ENCODE data around the gene GABBR1. TPM values are rescaled to one million over a fixed set of nuclear protein-coding genes. Genes with fewer than 3 reads are reported as not detected.

The GABBR1 gene
- polyA plus RNA-seq, 1 experiment = 16.3 TPM

GRCh38 chr6:29610540-29610939 lies 22.4 kb downstream of the GABBR1 start:
- POLR2A ChIA-PET = no interaction called here
- peaks cover 33% of the 10 kb centered on the region for H3K36me3 ChIP-seq (ENCODE audit: control insufficient read depth, insufficient read depth, low read length)
- CTCF ChIA-PET = interaction anchor here (1.0 to 1.4 kb wide), 2 partner anchors 10 to 15 kb away, joined by 3 to 4 read pairs; no protein-coding TSS in a partner anchor
- no peak for DNase-seq (ENCODE audit: low read depth)
- no peak overlapping the region for H3K4me3 ChIP-seq (ENCODE audit: low read depth, low read length)
- H3K27me3 ChIP-seq (ENCODE audit: control insufficient read depth, insufficient read depth, low read length) = no peaks in the 10 kb centered on the region
- TF ChIP-seq, protein P1, sequence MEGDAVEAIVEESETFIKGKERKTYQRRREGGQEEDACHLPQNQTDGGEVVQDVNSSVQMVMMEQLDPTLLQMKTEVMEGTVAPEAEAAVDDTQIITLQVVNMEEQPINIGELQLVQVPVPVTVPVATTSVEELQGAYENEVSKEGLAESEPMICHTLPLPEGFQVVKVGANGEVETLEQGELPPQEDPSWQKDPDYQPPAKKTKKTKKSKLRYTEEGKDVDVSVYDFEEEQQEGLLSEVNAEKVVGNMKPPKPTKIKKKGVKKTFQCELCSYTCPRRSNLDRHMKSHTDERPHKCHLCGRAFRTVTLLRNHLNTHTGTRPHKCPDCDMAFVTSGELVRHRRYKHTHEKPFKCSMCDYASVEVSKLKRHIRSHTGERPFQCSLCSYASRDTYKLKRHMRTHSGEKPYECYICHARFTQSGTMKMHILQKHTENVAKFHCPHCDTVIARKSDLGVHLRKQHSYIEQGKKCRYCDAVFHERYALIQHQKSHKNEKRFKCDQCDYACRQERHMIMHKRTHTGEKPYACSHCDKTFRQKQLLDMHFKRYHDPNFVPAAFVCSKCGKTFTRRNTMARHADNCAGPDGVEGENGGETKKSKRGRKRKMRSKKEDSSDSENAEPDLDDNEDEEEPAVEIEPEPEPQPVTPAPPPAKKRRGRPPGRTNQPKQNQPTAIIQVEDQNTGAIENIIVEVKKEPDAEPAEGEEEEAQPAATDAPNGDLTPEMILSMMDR (IDR thresholded peaks at IDR 0.05; ENCODE audit: insufficient read depth, low read depth, low read length) = no peak

DNA sequence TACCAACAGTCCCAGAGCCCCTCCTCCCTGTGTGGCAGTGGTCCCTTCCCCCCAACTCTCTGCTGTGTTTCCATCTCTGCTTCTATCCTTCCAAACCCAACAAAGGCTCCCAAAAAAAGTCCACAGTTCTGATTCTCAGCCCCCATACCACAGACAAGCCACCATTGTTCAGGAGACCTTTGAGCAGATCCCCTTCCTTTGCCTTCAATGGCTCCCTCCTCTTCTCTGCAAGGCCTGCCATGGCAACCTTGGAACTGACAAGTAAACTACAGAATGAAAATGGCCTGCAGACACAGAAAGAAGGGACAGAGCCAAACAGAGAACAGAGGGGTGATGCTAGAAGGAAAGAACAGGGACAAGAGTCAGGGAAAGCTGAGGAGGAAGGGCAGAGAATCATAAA lies 24.9 kb downstream of the GABBR1 start:
- H3K36me3 ChIP-seq (ENCODE audit: control insufficient read depth, insufficient read depth, low read length) = peaks cover 39% of the 10 kb centered on the region
- H3K4me3 ChIP-seq (ENCODE audit: low read depth, low read length) = no peak overlapping the region
- POLR2A ChIA-PET = no interaction called here
- TF ChIP-seq, protein P1 (IDR thresholded peaks at IDR 0.05; ENCODE audit: insufficient read depth, low read depth, low read length) = no peak
- DNase-seq (ENCODE audit: low read depth) = no peak
- CTCF ChIA-PET = interaction anchor here (0.9 kb wide), 1 partner anchor 19 kb away, joined by 3 read pairs; no protein-coding TSS in a partner anchor
- no peaks in the 10 kb centered on the region for H3K27me3 ChIP-seq (ENCODE audit: control insufficient read depth, insufficient read depth, low read length)

GRCh38 chr6:29603930-29604329 lies 29.1 kb downstream of the GABBR1 start:
- peaks cover 32% of the 10 kb centered on the region for H3K36me3 ChIP-seq (ENCODE audit: control insufficient read depth, insufficient read depth, low read length)
- POLR2A ChIA-PET = no interaction called here
- CTCF ChIA-PET = interaction anchor here (0.5 to 0.8 kb wide), 2 partner anchors 22 to 40 kb away, joined by 3 to 5 read pairs; no protein-coding TSS in a partner anchor
- DNase-seq (ENCODE audit: low read depth) = no peak
- no peaks in the 10 kb centered on the region for H3K27me3 ChIP-seq (ENCODE audit: control insufficient read depth, insufficient read depth, low read length)
- TF ChIP-seq, protein P1 (IDR thresholded peaks at IDR 0.05; ENCODE audit: insufficient read depth, low read depth, low read length) = no peak
- no peak overlapping the region for H3K4me3 ChIP-seq (ENCODE audit: low read depth, low read length)

GRCh38 chr6:29603456-29603855 lies 29.5 kb downstream of the GABBR1 start:
- peaks cover 30% of the 10 kb centered on the region for H3K36me3 ChIP-seq (ENCODE audit: control insufficient read depth, insufficient read depth, low read length)
- no peak for DNase-seq (ENCODE audit: low read depth)
- H3K4me3 ChIP-seq (ENCODE audit: low read depth, low read length) = no peak overlapping the region
- CTCF ChIA-PET = interaction anchor here (0.5 to 0.8 kb wide), 2 partner anchors 22 to 41 kb away, joined by 3 to 5 read pairs; no protein-coding TSS in a partner anchor
- TF ChIP-seq, protein P1 (IDR thresholded peaks at IDR 0.05; ENCODE audit: insufficient read depth, low read depth, low read length) = no peak
- POLR2A ChIA-PET = no interaction called here
- H3K27me3 ChIP-seq (ENCODE audit: control insufficient read depth, insufficient read depth, low read length) = no peaks in the 10 kb centered on the region

- ChIA-PET POLR2A (interaction anchor here (0.5 kb wide), 1 partner anchor 593 kb away, joined by 3 read pairs; no protein-coding TSS in a partner anchor), CTCF (no interaction called here)
- TF ChIP-seq, protein P1 (IDR thresholded peaks at IDR 0.05; ENCODE audit: insufficient read depth, low read depth, low read length) = 0 out of 2 replicates have a peak, but pooled peaks have one; percentile 22
- Histone ChIP-seq H3K36me3 (ENCODE audit: control insufficient read depth, insufficient read depth, low read length) (peaks cover 25% of the 10 kb centered on the region), H3K4me3 (ENCODE audit: low read depth, low read length) (no peak overlapping the region), H3K27me3 (ENCODE audit: control insufficient read depth, insufficient read depth, low read length) (no peaks in the 10 kb centered on the region)
- DNase-seq (ENCODE audit: low read depth) = no peak
Measured at GRCh38 chr6:29602564-29603361, 30.2 kb downstream of the GABBR1 start.

Measured in BJ (cell line).